T-helper 2 cell treated with Interferon-gamma antibody and Interleukin-4, amounts not matched to agents 100 ng/mL and 5 ng/mL, for 36 hours (primary cell): Measurements from ENCODE around the gene GLS. TPM values are rescaled to one million over a fixed set of nuclear protein-coding genes. Genes with fewer than 3 reads are reported as not detected.
"Not testable (repeated sequence)": the region's sequence is repeated elsewhere in the genome, so short reads cannot be mapped to it uniquely, and the experiment has no call there.

Experiments
- intact Hi-C: fragments of 100-400 bp; cut with micrococcal nuclease; formaldehyde crosslinking; loops from one replicate; pipeline ENCODE4 v1.15.1; 2023
- total RNA-seq: library from RNA; stranded (reverse); gene quantifications from 2 replicates; pipeline ENCODE4 v1.2.3, GENCODE V29; 2022

Gene GLS
- total RNA-seq, 1 donor from 2014 or later = 173 TPM

DNA sequence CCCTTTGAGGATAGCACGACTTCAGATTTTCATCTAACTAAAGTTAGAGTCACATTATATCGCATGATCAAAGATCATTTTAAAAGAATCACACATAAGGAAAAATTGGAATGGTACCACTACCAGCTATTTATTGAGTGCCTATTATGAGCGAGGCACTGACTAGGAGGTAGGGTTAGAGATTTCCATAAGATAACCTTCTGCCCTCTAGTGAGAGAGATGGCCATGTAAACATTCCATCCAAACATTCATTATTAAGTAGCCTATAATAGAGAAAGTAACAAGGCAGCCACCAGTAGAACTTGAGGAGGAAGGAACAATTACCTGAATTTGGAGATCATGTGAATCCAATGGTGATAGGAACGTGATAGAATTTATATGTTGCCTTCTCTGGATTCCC is 25.4 kb upstream of the GLS start:
- intact Hi-C loops = no loop called here

DNA sequence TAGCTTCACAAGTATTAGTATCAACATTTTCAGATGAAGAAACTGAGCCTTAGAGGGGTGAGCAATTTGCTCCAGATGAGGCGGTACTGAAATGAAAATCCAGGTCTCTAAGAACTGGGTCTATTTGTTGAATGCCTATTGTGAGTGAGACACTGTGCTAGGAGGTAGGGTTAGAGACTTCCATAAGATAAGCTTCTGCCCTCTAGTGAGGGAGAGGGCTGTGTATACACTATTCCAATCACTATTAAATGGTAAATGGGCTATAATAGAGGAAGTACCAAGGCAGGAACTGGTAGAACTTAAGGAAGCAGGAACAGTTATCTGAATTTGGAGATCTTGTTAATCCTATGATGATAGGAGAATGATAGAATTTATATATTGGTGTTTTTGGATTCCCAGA is 23.6 kb upstream of the GLS start:
- intact Hi-C loops = no loop called here

DNA sequence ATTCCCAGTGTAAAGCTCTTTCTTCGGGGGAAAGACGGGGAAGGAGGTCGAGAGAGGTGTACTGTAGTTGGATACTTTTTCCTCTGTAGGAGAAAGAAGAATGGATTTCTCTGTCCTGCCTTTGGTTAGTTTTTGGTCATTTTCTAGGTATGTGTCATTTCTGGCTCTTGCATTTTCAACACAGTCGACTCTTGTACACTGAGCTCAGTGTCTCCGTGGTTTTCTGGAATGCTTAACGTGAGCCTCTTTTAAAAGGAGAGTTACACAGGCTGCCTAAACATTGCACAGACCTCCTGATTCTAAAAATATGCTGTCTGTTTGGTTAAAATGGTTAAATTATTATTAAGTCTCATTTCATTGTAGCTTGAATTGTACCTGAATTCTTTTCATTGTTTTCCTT is 21.8 kb upstream of the GLS start:
- intact Hi-C loops = no loop called here

DNA sequence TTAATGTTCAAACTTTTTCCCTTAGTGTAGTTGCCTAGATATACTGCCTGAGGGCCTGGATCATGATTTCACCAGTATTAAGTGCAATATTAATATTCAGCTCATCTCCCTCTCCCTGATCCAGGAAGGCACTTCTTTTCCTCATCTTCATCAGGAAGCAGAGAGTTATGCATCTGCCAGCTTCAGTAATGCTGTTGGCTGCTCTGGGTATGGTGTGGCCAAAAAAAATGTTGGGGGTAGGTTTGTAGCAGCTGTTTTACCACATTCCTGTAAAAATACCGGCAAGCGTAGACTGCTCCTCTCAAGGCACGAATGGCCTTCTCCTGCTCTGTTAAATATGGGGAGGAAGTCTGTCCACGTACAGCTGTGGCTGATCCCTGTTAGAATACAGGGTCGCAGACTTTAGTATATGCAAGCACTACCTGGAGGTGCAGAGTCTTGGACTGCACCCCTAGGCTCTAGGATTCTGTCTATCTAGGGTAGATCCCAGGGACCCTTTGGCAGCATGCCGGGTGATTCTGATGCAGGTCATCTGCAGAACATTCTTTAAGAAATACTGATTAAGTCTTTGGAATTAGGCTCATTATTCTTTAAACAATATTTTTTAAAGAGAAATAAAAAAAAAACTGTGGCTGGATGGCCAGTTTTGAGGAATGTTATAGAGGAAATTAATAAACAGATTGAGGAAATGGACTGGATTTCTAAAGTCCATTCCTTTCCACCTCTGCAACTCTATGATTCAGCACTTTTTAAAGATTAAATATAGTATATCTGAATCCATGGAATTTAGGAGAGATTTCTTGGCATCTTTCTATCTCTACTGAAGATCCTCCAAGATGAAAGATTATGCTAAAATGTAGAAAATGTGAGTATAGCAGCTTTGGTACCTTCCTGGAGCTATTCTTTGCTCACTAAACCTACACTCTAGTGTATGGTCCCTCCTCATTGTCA is 21.0 kb upstream of the GLS start:
- intact Hi-C loops = no loop called here

DNA sequence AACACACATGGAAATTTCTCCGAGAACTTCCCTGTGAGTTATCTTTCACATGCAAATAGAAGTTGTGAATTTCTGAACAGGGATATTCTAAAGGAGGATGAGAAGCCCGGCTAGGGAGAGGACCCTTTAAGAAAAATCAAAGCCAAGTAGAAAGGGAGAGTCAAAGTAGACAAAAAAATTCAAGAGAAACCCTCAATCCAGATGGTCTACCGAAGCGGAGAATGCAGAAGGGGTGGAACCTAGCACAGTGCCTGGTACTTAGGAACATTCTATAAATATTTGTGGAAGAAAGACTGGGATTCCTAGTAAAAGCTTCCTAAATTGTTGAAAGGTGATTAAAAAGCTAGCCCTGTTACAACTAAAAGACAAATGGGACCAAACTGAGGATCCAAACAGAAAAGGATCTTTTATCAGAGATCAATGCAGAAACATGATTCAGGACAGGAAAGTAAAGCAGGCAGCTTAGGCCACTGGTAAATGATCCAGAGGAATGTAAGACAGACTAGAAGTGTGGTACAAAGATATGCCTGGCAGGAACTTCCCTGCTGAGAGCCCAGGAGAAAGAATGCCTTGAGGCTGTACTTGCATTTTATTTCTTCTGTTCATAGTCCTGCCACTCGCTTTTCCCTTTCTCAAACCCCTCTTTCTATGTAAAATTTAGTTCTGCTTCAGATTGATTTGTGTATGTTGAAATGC is 19.5 kb upstream of the GLS start:
- intact Hi-C loops = no loop called here

DNA sequence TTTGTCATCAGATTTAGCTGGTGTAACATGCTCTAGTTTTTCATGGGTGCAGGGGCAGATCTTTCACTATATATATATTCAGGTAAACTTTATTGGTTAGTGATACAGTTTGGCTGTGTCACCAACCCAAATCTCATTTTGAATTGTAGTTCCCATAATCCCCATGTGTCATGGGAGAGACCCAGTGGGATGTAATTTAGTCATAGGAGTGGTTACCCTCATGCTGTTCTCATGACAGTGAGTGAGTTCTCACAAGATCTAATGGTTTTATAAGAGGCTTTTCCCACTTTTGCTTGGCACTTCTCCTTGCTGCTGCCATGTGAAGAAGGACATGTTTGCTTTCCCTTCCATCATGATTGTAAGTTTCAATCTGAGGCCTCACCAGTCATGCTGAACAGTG is 18.5 kb upstream of the GLS start:
- intact Hi-C loops = not testable (repeated sequence)

DNA sequence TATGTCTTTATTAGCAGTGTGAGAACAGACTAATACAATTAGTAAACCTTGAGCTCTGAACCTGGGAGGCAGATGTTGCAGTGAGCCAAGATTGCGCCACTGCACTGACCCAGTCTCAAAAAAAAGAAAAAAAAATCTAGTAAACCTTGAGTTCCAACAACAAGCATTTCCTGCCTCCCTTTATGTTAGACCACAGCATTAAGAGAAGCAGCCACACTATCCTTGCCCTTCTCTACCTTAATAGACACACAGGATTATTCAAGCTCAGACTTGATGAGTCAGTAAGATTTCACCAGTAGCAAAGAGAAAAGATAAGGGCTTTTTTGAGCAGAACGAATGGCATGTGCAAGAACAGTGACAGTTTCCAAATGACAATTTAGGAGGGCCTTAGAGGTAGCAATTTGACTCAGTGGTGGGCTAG is 18.0 kb upstream of the GLS start:
- intact Hi-C loops = no loop called here

DNA sequence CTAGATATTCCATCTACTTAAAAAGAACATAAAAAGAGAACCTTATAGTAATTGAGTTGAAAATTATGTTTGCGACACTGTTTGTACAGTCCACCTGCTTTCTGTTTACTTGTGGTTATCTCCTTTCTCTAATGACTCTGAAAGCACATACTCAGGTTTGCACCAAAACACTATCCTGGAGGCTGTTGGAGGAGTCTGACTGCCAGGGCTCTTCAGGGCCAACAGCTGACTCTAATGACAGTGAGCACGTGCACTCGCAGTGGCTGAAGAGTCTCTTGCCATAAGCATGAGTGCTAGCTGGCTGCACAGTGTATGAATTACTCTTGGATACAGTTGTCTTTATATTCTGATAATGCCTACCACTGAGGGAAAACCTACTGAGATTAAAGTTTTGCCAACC is 16.7 kb upstream of the GLS start:
- intact Hi-C loops = no loop called here

DNA sequence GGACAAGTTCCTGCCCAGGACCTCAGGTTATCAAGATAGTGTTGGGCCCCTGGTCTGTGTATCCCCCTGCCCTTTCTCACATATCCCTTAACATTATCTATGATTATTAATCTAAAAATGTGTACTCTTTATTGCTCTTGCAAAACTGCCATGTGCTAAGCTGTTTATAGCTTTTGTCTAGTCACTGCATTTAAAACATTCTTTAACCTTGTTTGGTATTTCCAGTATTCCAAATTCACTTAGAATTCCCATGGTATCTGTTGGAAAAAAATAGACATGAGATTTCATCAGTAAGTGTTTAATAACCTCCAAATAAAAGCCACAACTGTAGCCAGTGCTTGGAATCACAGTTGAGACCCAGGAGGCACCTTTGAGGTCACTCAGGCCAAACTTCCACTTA is 16.2 kb upstream of the GLS start:
- intact Hi-C loops = no loop called here

DNA sequence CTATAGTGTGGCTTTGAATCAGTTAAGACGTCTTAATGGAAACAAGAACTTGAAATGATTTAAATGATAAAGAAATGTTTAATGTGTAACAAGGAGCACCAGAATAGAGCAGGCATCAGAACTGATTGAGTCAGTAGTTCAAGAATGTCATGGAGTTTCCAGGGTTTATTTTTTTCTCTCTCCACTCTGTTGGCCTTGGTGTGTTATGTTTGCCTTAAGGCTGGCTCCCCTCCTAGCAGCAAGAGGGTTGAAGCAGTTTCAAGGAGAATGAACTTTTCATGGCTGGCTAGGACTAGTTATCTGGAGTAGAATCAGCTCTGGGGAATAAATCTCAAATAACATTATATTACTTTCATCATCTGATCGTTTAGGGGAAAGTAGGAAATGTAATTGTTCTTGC is 13.4 kb upstream of the GLS start:
- intact Hi-C loops = no loop called here

DNA sequence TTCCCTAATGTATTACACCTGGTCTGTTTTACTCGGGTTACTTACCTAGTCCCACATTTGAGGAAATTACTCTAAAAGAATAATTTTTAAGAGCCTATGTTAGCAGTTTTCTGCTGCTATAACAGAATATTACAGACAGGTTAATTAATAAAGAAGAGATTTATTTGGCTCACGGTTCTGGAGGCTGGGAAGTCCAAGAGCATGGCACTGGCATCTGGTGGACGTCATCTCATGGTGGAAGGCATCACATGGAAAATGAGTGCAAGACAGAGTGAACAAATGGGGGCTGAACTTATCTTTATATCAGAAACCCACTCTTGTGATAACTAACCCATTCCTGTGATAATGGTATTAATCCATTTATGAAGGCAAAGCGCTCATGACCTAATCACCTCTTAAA is 12.8 kb upstream of the GLS start:
- intact Hi-C loops = no loop called here

DNA sequence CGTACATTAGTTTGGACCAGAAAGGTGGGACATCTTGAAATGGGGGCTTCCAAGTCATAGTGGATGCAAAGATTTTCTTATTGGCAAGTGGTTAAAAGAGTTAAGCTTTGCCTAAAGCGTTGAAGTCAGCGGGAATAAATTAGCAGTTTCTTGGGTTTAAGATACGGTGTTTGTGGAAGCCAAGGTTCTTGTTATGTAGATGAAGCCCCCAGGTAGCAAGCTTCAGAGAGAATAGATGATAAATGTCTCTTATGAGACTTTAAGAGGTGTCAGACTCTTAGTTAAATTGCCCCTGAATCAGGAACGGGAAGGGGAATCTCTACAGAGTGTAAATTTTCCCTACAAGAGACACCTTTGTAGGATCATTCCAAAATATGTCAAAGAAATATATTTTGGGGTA is 10.9 kb upstream of the GLS start:
- intact Hi-C loops = no loop called here

DNA sequence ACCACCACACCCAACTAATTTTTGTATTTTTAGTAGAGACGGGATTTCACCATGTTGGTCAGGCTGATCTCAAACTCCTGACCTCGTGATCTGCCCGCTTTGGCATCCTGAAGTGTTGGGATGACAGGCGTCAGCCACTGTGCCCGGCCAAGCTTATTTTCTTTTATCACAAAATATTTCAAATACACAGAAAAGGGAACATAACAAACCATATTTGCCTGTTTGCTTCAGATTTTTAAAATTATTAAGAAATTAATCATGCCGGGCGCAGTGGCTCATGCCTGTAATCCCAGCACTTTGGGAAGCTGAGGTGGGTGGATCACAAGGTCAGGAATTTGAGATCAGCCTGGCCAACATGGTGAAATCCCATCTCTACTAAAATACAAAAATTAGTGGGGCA is 7.2 kb upstream of the GLS start:
- intact Hi-C loops = not testable (repeated sequence)

DNA sequence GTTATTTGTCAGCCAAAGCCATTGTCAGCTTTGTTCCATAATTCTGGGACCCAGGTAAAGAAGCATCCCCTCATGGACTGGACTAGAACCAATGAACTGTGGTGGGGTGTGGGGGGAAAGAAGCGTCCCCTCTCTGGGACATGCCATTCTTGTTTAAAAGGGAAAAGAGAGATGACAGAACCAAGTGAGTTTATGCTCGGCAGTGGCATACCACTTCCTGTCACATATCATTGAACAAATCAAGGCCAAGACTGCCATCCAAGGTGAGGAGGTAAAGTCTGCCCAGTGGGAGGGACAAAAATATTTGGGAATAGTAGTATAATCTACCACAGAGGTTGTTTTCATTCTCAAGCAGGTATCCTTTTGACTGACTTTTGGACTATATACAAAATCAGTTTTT is 4.7 kb upstream of the GLS start:
- intact Hi-C loops = no loop called here

DNA sequence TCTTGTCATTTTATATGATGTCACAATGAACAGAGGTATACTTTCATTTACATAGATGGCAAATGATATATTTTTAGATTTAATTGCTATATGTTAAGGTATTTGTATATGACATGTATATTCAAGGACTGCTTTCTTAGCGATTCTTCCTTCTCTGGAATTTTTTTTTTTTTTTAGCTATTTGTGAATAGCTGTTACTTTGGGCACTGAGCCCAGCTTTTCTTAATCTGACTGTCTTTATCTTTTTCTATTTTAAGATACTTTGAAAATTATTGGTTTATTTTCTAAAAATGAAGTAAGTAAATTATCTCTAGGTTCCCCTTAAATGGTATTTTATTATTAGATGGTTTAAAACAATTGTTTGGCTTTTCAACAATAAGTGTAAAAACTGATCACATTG is 4.0 kb upstream of the GLS start:
- intact Hi-C loops = no loop called here

DNA sequence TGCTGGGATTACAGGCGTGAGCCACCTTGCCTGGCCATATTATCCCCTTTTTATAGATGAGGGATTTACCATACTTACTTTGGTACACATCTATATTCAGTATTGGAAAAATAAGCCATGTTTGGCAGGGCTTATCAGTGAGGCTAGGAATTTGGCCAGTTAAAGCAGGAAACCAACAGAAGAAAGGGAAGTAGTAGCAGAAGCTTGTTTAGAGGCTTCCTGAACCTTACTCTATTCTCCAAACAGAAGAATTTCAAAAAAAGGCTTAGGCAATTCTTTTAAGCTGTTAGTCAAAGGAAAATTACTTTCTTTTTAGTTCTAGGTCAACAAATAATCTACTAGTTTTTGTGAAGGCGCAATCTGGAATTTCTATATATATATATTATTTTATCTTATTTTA is 3.2 kb upstream of the GLS start:
- intact Hi-C loops = no loop called here

DNA sequence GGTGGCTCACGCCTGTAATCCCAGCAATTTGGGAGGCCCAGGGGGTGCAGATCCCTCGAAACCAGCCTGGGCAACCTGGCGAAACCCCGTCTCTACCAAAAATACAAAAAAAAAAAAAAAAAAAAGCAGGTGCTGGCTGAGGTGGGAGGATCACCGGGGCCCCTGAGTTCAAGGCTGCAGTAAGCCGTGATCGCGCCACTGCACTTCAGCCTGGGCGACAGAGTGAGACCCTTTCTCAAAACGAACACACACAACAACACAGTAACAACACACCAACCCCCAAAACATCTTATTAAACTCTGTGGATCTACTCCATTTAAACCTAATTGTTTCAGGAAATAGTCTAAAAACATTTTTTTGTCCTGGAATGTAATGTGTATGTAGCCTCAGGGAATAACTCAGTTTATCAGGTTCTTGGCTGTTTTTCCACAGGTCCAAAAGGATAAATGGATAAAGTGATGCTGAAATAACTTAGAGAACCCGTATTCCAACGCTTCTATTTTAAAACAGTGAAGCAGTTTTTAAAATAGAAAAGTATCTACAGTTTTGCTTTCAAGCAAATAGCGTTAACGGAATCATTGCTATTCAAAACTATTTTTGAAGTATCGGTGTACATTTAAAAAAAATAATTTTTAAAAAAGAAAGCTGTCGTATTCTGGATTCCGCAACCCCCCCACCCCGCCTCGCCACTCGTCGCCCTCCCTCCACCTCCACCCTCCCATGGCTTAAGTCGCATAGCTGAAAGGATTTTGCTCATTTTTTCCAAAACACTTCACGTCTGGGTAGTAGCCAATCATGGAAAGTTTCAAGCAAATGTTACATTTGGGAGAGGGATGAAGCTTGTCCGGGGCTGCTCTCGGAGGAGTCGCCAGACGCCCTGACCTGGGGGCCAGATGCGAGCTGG is 895 bp upstream of the GLS start:
- intact Hi-C loops = loop anchor here (1.0 to 5.0 kb wide), 7 partner anchors 135 to 1439 kb away; partner anchors contain the start of genes ASNSD1, NAB1, ORMDL1 and PMS1

DNA sequence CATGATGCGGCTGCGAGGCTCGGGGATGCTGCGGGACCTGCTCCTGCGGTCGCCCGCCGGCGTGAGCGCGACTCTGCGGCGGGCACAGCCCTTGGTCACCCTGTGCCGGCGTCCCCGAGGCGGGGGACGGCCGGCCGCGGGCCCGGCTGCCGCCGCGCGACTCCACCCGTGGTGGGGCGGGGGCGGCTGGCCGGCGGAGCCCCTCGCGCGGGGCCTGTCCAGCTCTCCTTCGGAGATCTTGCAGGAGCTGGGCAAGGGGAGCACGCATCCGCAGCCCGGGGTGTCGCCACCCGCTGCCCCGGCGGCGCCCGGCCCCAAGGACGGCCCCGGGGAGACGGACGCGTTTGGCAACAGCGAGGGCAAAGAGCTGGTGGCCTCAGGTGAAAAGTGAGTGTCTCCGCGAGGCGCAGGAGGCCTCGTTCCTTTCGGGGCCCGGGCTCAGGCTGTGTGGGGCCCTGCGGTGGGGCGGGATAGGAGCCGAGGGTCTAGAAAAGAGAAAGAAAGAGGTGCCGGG is 520 bp downstream of the GLS start:
- intact Hi-C loops = loop anchor here (2.0 to 5.0 kb wide), 4 partner anchors 270 to 1440 kb away; partner anchors contain the start of genes ASNSD1, ORMDL1, PMS1 and STAT4

DNA sequence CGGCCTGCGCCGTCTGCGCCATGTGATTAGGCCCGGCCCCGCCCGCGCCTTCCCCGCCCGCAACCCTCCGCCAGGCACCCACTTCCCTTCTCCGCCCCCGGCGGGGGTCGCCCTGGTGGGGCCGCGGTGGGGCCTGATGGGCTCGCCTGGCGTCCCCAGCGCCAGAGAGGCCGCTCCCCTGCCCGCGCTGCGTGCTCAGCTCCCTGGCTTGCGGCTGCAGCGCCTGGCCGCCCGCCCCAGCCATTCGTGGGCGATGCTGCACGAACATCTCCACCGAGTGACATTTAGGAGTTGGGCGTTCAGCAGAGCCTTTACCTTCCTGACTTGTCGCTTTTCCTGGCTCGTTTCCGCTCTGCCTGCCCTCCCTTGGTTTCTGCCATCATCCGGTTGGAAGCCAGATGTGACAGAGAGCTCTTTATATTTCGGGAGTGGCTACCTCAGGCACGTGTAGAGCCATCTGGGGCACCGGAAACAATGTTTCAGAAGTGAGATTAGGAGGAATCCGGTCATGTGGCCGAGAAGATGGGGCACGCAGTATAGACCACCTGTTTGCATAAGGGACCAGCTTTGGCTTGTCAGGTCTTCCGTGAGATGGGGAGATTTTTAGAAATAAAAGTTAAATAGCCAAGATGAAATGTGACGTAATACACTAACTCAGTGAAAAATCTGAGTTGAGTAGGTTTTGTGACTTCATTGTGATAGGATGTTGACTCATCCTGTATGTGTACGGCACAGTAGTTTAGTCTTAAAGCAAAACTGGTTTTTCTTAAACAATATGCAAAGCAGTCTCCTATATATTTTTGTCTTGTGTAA is 1.2 kb downstream of the GLS start:
- intact Hi-C loops = loop anchor here (1.0 to 5.0 kb wide), 10 partner anchors 31 to 1441 kb away; partner anchors contain the start of genes ASNSD1, NEMP2, ORMDL1 and PMS1

DNA sequence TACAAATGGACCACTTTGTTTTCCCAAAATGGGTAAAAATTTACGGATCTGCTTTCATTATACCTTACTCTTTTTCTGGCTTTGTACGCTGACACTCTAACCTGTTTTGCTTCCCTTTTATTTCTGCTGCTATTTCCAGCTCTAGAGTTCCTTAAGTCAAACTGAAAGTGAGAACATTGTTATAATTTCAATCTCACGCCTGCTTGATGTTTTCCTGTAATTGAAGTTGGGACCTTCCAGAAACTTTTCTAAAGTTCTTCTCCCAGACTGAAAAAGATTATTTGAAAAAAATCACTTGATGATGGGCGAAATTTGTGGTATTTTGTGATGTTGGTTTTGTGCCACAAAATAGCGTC is 1.8 kb downstream of the GLS start:
- intact Hi-C loops = loop anchor here (1.0 to 5.0 kb wide), 7 partner anchors 30 to 1100 kb away; partner anchors contain the start of genes NEMP2, ORMDL1 and PMS1
